IMR-90 (cell line): ENCODE data around the gene CORO1C.

Experiments used
- CEBPB ChIP-seq: IDR thresholded peaks from 2 replicates; pipeline ENCODE4 v1.6.1; 2012; ENCODE audit warnings: low read depth, low read length, improper control_type of control experiment
- CTCF ChIP-seq: conservative IDR thresholded peaks from 2 replicates; pipeline ENCODE4 v1.5.1; 2012; ENCODE audit warnings: mild to moderate bottlenecking, low read depth, low read length, improper control_type of control experiment
- FOS ChIP-seq: fragments of 150-350 bp; IDR thresholded peaks from 2 replicates; pipeline ENCODE4 v1.6.1; 2016; ENCODE audit warnings: low read depth, low read length
- MAFK ChIP-seq: IDR thresholded peaks from 2 replicates; pipeline ENCODE4 v1.6.1; 2012; ENCODE audit warnings: low read depth, low read length, improper control_type of control experiment
- POLR2A ChIP-seq: IDR thresholded peaks from 2 replicates; pipeline ENCODE4 v1.6.1; 2012; ENCODE audit warnings: mild to moderate bottlenecking, low read depth, low read length
- RAD21 ChIP-seq: IDR thresholded peaks from 2 replicates; pipeline ENCODE4 v1.6.1; 2012; ENCODE audit warnings: low read length, improper control_type of control experiment
- RFX5 ChIP-seq: IDR thresholded peaks from 2 replicates; pipeline ENCODE4 v1.8.0; 2012; ENCODE audit warnings: low read depth, mild to moderate bottlenecking, low read length, moderate library complexity

- TF ChIP-seq FOS (no peak), MAFK (no peak), RFX5 (no peak), RAD21 (no peak), CEBPB (no peak), POLR2A (no peak), CTCF (no peak)
Observed at GRCh38 chr12:108679106-108679681, 52.1 kb downstream of the CORO1C start.
